Endothelial cell of umbilical vein (primary cell): ENCODE measurements around the gene DPP10. TPM values are rescaled to one million over a fixed set of nuclear protein-coding genes. Genes with fewer than 3 reads are reported as not detected.

Source experiments
- BruUV-seq: library from RNA; stranded (reverse); fragments of 400-500 nt; replicated peaks from 2 replicates; lab custom pipeline; 2021; lab: Mats Ljungman, UMichigan
- CTCF ChIA-PET: fragments of 300-600, 350-600 bp; sonication (Branson Sonifier 250); formaldehyde crosslinking; loops from one replicate; lab custom pipeline; 2021; ENCODE audit warnings: antibody characterized with exemption, inconsistent platforms; lab: Charles Lee
- POLR2A ChIA-PET: fragments of 300-600, 350-600 bp; sonication (Branson Sonifier 250); formaldehyde crosslinking; loops from one replicate; lab custom pipeline; 2021; ENCODE audit warnings: antibody characterized with exemption, inconsistent platforms; lab: Charles Lee
- DNase-seq: peaks from one replicate; pipeline ENCODE4 v3.0.0-alpha.2; 2011; ENCODE audit warnings: low read depth, low spot score
- FAIRE-seq: peaks from 2 replicates; lab custom pipeline; 2011; peaks lifted over from hg19 to GRCh38; lab: Jason Lieb, UNC
- H2AFZ ChIP-seq: 2 replicates; pipeline ENCODE4 v1.6.0; 2012; ENCODE audit warnings: low read depth, low read length, control low read depth, inconsistent platforms
- H3K27ac ChIP-seq: 2 replicates; pipeline ENCODE4 v1.5.1; 2011; ENCODE audit warnings: low read depth, mild to moderate bottlenecking, control low read depth, low read length, moderate library complexity; ENCODE audit not compliant: insufficient read depth
- H3K27me3 ChIP-seq, 2 experiments: 2 replicates each; pipeline versions ENCODE4 v1.6.0 to v1.6.1; 2011; ENCODE audit warnings: low read length in 2 of 2, mixed read lengths in 1 of 2; ENCODE audit not compliant: control insufficient read depth in 2 of 2, insufficient read depth in 2 of 2
- H3K36me3 ChIP-seq, 2 experiments: 2 replicates in 1 of 2; 3 replicates in 1 of 2; pipeline ENCODE4 v1.5.1; 2011; ENCODE audit warnings: low read length in 2 of 2, mild to moderate bottlenecking in 1 of 2, moderate library complexity in 1 of 2; ENCODE audit not compliant: control insufficient read depth in 2 of 2, insufficient read depth in 2 of 2; ENCODE audit errors: extremely low read depth in 1 of 2
- H3K4me1 ChIP-seq: 3 replicates; pipeline ENCODE4 v1.5.1; 2011; ENCODE audit warnings: mild to moderate bottlenecking, low read length; ENCODE audit not compliant: control insufficient read depth, insufficient read depth; ENCODE audit errors: extremely low read depth
- H3K4me2 ChIP-seq: 2 replicates; pipeline ENCODE4 v1.6.1; 2011; ENCODE audit warnings: low read length, control low read depth, mixed read lengths; ENCODE audit not compliant: insufficient read depth
- H3K4me3 ChIP-seq, 3 experiments: fragments of 200-600 bp in 1 of 3; sonication (generic), shearing (Covaris generic) in 1 of 3; replicated peaks in 1 of 3; 2 replicates each; pipeline ENCODE4 v1.5.1; 2011 to 2016; ENCODE audit warnings: control low read depth in 3 of 3, low read length in 3 of 3, mild to moderate bottlenecking in 2 of 3, inconsistent platforms in 1 of 3, low read depth in 1 of 3, moderate library complexity in 1 of 3; ENCODE audit not compliant: insufficient read depth in 1 of 3
- H3K79me2 ChIP-seq: 2 replicates; pipeline ENCODE4 v1.6.0; 2012; ENCODE audit warnings: low read length, inconsistent platforms; ENCODE audit not compliant: control insufficient read depth, insufficient read depth
- H3K9ac ChIP-seq: replicated peaks from 2 replicates; pipeline ENCODE3; 2011; ENCODE audit warnings: low read length, control low read depth; ENCODE audit not compliant: insufficient read depth; ENCODE audit errors: extremely low read depth
- H3K9me1 ChIP-seq: replicated peaks from 3 replicates; pipeline ENCODE4 v1.6.0; 2011; ENCODE audit warnings: mild to moderate bottlenecking, low read length; ENCODE audit not compliant: control insufficient read depth, insufficient read depth; ENCODE audit errors: extremely low read depth
- H3K9me3 ChIP-seq: replicated peaks from 2 replicates; pipeline ENCODE4 v1.5.1; 2012; ENCODE audit warnings: low read length, inconsistent platforms; ENCODE audit not compliant: control insufficient read depth, insufficient read depth
- H4K20me1 ChIP-seq: replicated peaks from 2 replicates; pipeline ENCODE3; 2011; ENCODE audit warnings: mild to moderate bottlenecking, low read length; ENCODE audit not compliant: control insufficient read depth, insufficient read depth; ENCODE audit errors: extremely low read depth
- CTCF ChIP-seq, 2 donors: IDR thresholded peaks; 1 replicate in 1 of 2; 2 replicates in 1 of 2; pipeline ENCODE4 v1.5.1; 2011; ENCODE audit warnings: low read length in 2 of 2, mild to moderate bottlenecking in 2 of 2, moderate library complexity in 2 of 2, control low read depth in 1 of 2, inconsistent platforms in 1 of 2, low read depth in 1 of 2; ENCODE audit not compliant: insufficient read depth in 1 of 2; ENCODE audit errors: extremely low read depth in 1 of 2
- EZH2 ChIP-seq: IDR thresholded peaks from 2 replicates; pipeline ENCODE4 v1.6.1; 2012; ENCODE audit warnings: borderline replicate concordance, low read depth, mild to moderate bottlenecking, moderate library complexity, low read length, inconsistent platforms; ENCODE audit not compliant: severe bottlenecking
- FOS ChIP-seq: IDR thresholded peaks from 2 replicates; pipeline ENCODE4 v1.6.1; 2011; ENCODE audit warnings: mild to moderate bottlenecking, low read length, moderate library complexity, borderline replicate concordance; ENCODE audit not compliant: insufficient read depth
- GATA2 ChIP-seq: IDR thresholded peaks from 2 replicates; pipeline ENCODE4 v1.7.0; 2011; ENCODE audit warnings: low read depth, mild to moderate bottlenecking, moderate library complexity, mixed read lengths, low read length; ENCODE audit not compliant: insufficient read length, insufficient read depth
- JUN ChIP-seq: IDR thresholded peaks from 2 replicates; pipeline ENCODE4 v1.6.1; 2011; ENCODE audit warnings: borderline replicate concordance, low read depth; ENCODE audit not compliant: insufficient read length, insufficient read depth
- MAX ChIP-seq: IDR thresholded peaks from 2 replicates; pipeline ENCODE4 v1.6.1; 2011; ENCODE audit not compliant: insufficient read depth, insufficient read length
- MYC ChIP-seq: IDR thresholded peaks from one replicate; pipeline ENCODE4 v1.6.1; 2011; ENCODE audit warnings: mild to moderate bottlenecking, low read depth, low read length
- POLR2A ChIP-seq: IDR thresholded peaks from 2 replicates; pipeline ENCODE4 v1.6.1; 2012; ENCODE audit warnings: low read depth, mild to moderate bottlenecking, control low read depth, low read length
- POLR2AphosphoS5 ChIP-seq: IDR thresholded peaks from 2 replicates; pipeline ENCODE4 v1.6.1; 2012; ENCODE audit warnings: low read depth, mild to moderate bottlenecking, control low read depth, low read length, moderate library complexity; ENCODE audit not compliant: insufficient read depth
- dilution Hi-C: fragments of 300-500 bp; cut with MboI; formaldehyde crosslinking; loops from one replicate; pipeline ENCODE4 v1.15.0; 2019; ENCODE audit warnings: low sequenced_read_pairs; ENCODE audit not compliant: extremely low pct_ligation_motif_present
- intact Hi-C: fragments of 100-400 bp; cut with micrococcal nuclease; formaldehyde crosslinking; loops from one replicate; pipeline ENCODE4 v1.10.0; 2022
- polyA plus RNA-seq, 4 experiments: library from polyadenylated mRNA; depleted of rRNA in 3 of 4; stranded (reverse) in 3 of 4; unstranded in 1 of 4; fragments of >200 nt; gene quantifications; 2 replicates each; pipeline versions ENCODE4 v1.2.1 to v1.2.3, GENCODE V29; 2011 to 2012; ENCODE audit warnings: missing spikeins in 1 of 4
- total RNA-seq: library from RNA; stranded (reverse); gene quantifications from 2 replicates; pipeline ENCODE4 v1.2.3, GENCODE V29; 2021

The DPP10 gene
- total and polyA plus RNA-seq, 2 donors (not counting 3 experiments of a cell fraction or from before 2014, with no cell fraction given) = not detected

GRCh38 chr2:115678129-115678528, 1235.7 kb downstream of the DPP10 start:
- H3K4me3 ChIP-seq = no peak overlapping the region
- no peaks in the 10 kb centered on the region for H3K9me1 ChIP-seq
- peaks cover 3% of the 10 kb centered on the region for H3K9me3 ChIP-seq
- no peak overlapping the region for H2AFZ ChIP-seq
- H3K4me1 ChIP-seq = no peaks in the 10 kb centered on the region
- FAIRE-seq (no peak), DNase-seq (no peak)
- H3K79me2 ChIP-seq = no peaks in the 10 kb centered on the region
- TF ChIP-seq EZH2 = no peak
- no peak for TF ChIP-seq MAX
- no peak for TF ChIP-seq POLR2AphosphoS5
- no peak for TF ChIP-seq JUN
- TF ChIP-seq FOS = no peak
- no peak for TF ChIP-seq MYC
- TF ChIP-seq POLR2A = no peak
- no peak for TF ChIP-seq GATA2
- no peak for TF ChIP-seq CTCF (IDR thresholded peaks at IDR 0.05; ENCODE audit: extremely low read depth in 1 of 2, insufficient read depth in 1 of 2, low read depth in 1 of 2, low read length in 2 of 2)
- no peak overlapping the region for H3K27ac ChIP-seq
- intact Hi-C loops = no loop called here
- H3K4me2 ChIP-seq = no peak overlapping the region
- no peaks in the 10 kb centered on the region for H3K27me3 ChIP-seq
- H3K36me3 ChIP-seq = no peaks in the 10 kb centered on the region
- ChIA-PET POLR2A (no interaction called here), CTCF (no interaction called here)
- dilution Hi-C loops = no loop called here
- BruUV-seq = no TSS peak
- no peak overlapping the region for H3K9ac ChIP-seq
- H4K20me1 ChIP-seq = no peaks in the 10 kb centered on the region
